Gastroesophageal sphincter (tissue), 4 donors: ENCODE data around the gene RALGPS1. TPM values are rescaled to one million over a fixed set of nuclear protein-coding genes. Genes with fewer than 3 reads are reported as not detected.

Experiments
- ATAC-seq: fragments of 150-250 bp; one replicate; pipeline ENCODE4 v1.9.1; 2016; ENCODE audit warnings: mild to moderate bottlenecking, moderate library complexity
- H3K27ac ChIP-seq, 4 donors: fragments of 200-600 bp; sonication (generic) in 3 of 4; 1 replicate in 3 of 4; 2 replicates in 1 of 4; pipeline ENCODE4 v1.5.1; 2016 to 2019
- H3K27me3 ChIP-seq: fragments of 200-600 bp; sonication (generic); one replicate; pipeline ENCODE4 v1.5.1; 2019
- H3K36me3 ChIP-seq, 2 donors: fragments of 200-600 bp; sonication (generic); one replicate each; pipeline ENCODE4 v1.5.1; 2019; ENCODE audit warnings: control low read depth in 1 of 2
- H3K4me1 ChIP-seq, 3 donors: fragments of 200-600 bp; sonication (generic); 1 replicate in 2 of 3; 2 replicates in 1 of 3; pipeline ENCODE4 v1.5.1; 2016 to 2019; ENCODE audit warnings: control low read depth in 2 of 3
- H3K4me3 ChIP-seq, 2 donors: fragments of 200-600 bp; sonication (generic); one replicate each; pipeline ENCODE4 v1.5.1; 2019; ENCODE audit warnings: mild to moderate bottlenecking in 1 of 2, moderate library complexity in 1 of 2
- H3K9me3 ChIP-seq, 3 donors: fragments of 200-600 bp; sonication (generic); one replicate each; pipeline ENCODE4 v1.5.1; 2017 to 2019; ENCODE audit warnings: control low read depth in 2 of 3
- CTCF ChIP-seq, 4 experiments: fragments of 200-600 bp in 2 of 4; fragments of 450-650 bp in 2 of 4; sonication (generic) in 1 of 4; IDR thresholded peaks; one replicate each; pipeline ENCODE4 v1.5.1; 2017 to 2019; ENCODE audit warnings: antibody characterized with exemption in 4 of 4, mild to moderate bottlenecking in 2 of 4, moderate library complexity in 2 of 4
- EP300 ChIP-seq: sonication (generic); formaldehyde crosslinking; IDR thresholded peaks from one replicate; pipeline ENCODE4 v1.6.1; 2017; ENCODE audit warnings: antibody characterized with exemption, mild to moderate bottlenecking
- POLR2A ChIP-seq, 2 donors: fragments of 450-650 bp; IDR thresholded peaks; one replicate each; pipeline ENCODE4 v1.6.1; 2017; ENCODE audit warnings: antibody characterized with exemption in 2 of 2, mild to moderate bottlenecking in 2 of 2, moderate library complexity in 1 of 2
- POLR2AphosphoS5 ChIP-seq: sonication (generic); formaldehyde crosslinking; IDR thresholded peaks from one replicate; pipeline ENCODE4 v1.6.1; 2017; ENCODE audit warnings: antibody characterized with exemption
- WGBS, 2 donors: methylation state at CpG; one replicate each; pipeline ENCODE4 v1.1.5; 2018; ENCODE audit warnings: low coverage in 1 of 2; 5-methylcytosine and 5-hydroxymethylcytosine counted together
- total RNA-seq, 4 donors: library from RNA; depleted of rRNA; stranded (reverse); fragments of >200 nt; gene quantifications; one replicate each; pipeline ENCODE4 v1.1.0, GENCODE V29; 2016

Gene RALGPS1
- total RNA-seq, 4 donors from 2014 or later: 5.9 to 17.4 (median 11.3) TPM

- ATAC-seq: peak; percentile 69
- peak overlapping the region in 3 of 4 donors; percentile 48 to 71 (median 66) for H3K27ac ChIP-seq
- 64 to 69% methylated on average over 3 of the region's 9 CpGs for WGBS, 2 donors
- H3K27me3 ChIP-seq: no peaks in the 10 kb centered on the region
- no peak for TF ChIP-seq EP300
- TF ChIP-seq POLR2A (IDR thresholded peaks at IDR 0.05): no peak
- TF ChIP-seq CTCF (IDR thresholded peaks at IDR 0.05): no peak
- TF ChIP-seq POLR2AphosphoS5: peak; percentile 35
- peaks cover 1 to 73% (median 17%) of the 10 kb centered on the region in 3 donors for H3K4me1 ChIP-seq
- H3K36me3 ChIP-seq: no peaks in the 10 kb centered on the region
- no peaks in the 10 kb centered on the region for H3K9me3 ChIP-seq
- H3K4me3 ChIP-seq: no peak overlapping the region
Measured at GRCh38 chr9:127128341-127129072, 213.9 kb downstream of the RALGPS1 start.

- no peak for ATAC-seq
- WGBS, 2 donors: 69 to 83% methylated on average over 3 to 4 of the region's 5 CpGs
Measured at GRCh38 chr9:127129073-127129717, 214.6 kb downstream of the RALGPS1 start.

GRCh38 chr9:127129718-127130085 lies 215.1 kb downstream of the RALGPS1 start:
- TF ChIP-seq CTCF (IDR thresholded peaks at IDR 0.05) (no peak), EP300 (no peak), POLR2A (IDR thresholded peaks at IDR 0.05) (no peak), POLR2AphosphoS5 (no peak)
- Histone ChIP-seq H3K4me1 (peaks cover 3 to 78% (median 24%) of the 10 kb centered on the region in 3 donors), H3K27ac (peak overlapping the region in 3 of 4 donors; percentile 48 to 71 (median 52)), H3K4me3 (no peak overlapping the region), H3K27me3 (no peaks in the 10 kb centered on the region), H3K36me3 (no peaks in the 10 kb centered on the region), H3K9me3 (no peaks in the 10 kb centered on the region)
- no peak for ATAC-seq
- WGBS, 2 donors: 100% methylated on average over 2 of the region's 3 CpGs; no CpG with 5 or more reads in 1 of the 2 donors

More at GRCh38 chr9:127129073-127129717, 214.6 kb downstream of the RALGPS1 start:
- Histone ChIP-seq H3K36me3 (no peaks in the 10 kb centered on the region), H3K4me1 (peaks cover 2 to 73% (median 21%) of the 10 kb centered on the region in 3 donors), H3K27ac (peak overlapping the region in 3 of 4 donors; percentile 48 to 71 (median 66)), H3K9me3 (no peaks in the 10 kb centered on the region), H3K4me3 (no peak overlapping the region), H3K27me3 (no peaks in the 10 kb centered on the region)
- no peak for TF ChIP-seq CTCF (IDR thresholded peaks at IDR 0.05)
- no peak for TF ChIP-seq EP300
- TF ChIP-seq POLR2AphosphoS5: no peak
- no peak for TF ChIP-seq POLR2A (IDR thresholded peaks at IDR 0.05)

- peaks cover 3 to 84% (median 29%) of the 10 kb centered on the region in 3 donors for H3K4me1 ChIP-seq
- H3K27ac ChIP-seq: peak overlapping the region in 2 of 4 donors; percentile 71 to 87
- WGBS, 2 donors: 89 to 100% methylated on average over 2 of the region's 2 CpGs
- no peak overlapping the region for H3K4me3 ChIP-seq
- TF ChIP-seq POLR2A (IDR thresholded peaks at IDR 0.05) (no peak), POLR2AphosphoS5 (no peak), CTCF (IDR thresholded peaks at IDR 0.05) (no peak), EP300 (no peak)
- H3K27me3 ChIP-seq: no peaks in the 10 kb centered on the region
- no peaks in the 10 kb centered on the region for H3K9me3 ChIP-seq
- ATAC-seq: no peak
- H3K36me3 ChIP-seq: no peaks in the 10 kb centered on the region
Measured at GRCh38 chr9:127130235-127130634, 215.7 kb downstream of the RALGPS1 start.
